NCI-H345 treated with DMSO at 0.1 percent for 48 hours (cell line): ENCODE results near the gene CORO6.
"Not testable (repeated sequence)": the region's sequence is repeated elsewhere in the genome, so short reads cannot be mapped to it uniquely, and the experiment has no call there.

Source experiments
- DNase-seq: peaks from one replicate; lab custom pipeline; 2025; ENCODE audit not compliant: unreplicated experiment; lab: John Stamatoyannopoulos, UW

The CORO6 gene

DNA sequence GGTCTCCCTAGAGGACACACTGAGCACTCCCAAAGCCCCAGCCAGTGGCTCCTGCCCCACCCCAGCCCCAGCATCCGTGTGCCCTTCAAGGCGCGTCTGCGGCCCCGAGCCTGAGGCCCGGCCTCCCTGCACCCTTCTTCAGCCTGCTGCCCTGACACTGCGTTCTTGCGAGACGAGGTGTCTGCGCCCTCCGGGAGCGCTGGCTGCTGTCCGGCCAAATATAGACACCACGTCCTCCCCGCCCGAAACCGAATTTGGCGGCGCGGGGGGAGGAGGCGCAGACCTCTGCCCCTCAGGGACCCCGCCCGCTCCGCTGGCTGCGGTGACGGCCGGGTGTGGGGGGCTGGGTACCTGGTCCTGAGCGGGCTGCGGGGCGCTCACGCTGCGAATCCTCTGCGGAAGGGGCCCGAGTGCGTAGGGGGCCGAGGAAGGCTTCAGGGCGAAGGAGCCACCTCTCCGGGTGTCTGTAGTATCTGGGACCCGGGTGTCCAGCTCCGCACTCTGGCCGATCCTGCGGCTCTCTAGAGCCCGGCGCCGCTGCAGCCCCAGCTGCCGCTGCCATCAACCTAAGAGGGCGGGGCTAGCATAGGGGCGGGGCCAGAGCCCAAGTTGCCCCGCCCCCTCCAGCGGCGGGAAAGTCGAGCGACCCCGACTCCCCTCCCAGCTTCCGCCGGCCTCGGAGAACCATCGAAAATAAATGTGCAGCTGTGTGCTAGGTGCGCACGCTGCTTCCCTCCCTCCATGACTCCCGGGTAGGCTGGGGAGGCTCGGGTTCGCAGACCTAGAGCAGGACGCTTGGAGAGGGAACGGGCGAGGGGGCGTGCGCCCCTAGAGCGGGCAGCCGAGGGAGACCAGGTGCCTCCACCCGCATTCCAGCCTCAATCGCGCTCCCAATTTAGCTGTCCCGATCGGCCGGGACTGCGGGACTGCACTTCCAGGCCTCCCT lies at the start of gene CORO6:
Gene CORO6 (minus strand): TSS at position 576 of the 946 bp plus-strand sequence. CDS start 1,491 bp downstream, outside the sequence.
- DNase-seq, result peak; percentile 28

DNA sequence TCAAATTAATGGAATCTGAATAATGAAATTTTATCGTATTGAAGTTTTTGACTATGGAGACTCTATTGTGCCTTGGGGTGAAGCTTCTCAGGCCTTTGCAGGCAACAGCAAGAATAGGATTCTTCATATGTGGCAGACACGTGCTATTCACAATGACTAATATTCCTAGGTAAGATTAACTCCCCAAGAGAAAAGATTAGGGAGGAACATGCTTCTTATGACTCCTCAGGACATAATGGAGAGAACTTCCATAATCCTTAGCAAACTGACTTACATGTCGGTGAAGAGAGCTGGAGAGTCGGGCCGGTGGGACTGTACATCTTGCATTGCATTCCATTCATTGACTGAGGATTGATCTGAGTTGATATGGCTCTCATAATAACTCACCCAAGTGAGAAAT lies 48.9 kb upstream of the CORO6 start:
- no peak for DNase-seq

DNA sequence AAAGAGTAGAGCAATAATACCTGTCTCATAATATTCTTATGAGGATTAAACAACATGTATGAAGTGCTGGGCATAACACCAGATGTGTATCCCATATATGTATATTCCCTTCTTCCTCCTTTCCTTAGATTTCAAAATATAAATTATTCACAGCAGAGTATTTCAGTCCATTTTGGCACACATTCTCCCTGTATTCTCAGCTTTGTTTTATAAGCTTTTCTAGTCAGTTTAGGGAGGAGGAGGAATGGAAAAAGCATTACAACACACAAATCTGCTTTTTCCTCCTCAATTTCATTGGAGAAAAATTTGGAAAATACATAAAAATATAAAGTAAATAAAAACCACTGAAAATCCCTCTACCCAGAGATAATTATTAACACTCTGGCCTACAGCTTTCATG lies 46.6 kb upstream of the CORO6 start:
- DNase-seq, result no peak

- DNase-seq, result no peak
Observed at GRCh38 chr17:29667969-29668368, 45.3 kb upstream of the CORO6 start.

DNA sequence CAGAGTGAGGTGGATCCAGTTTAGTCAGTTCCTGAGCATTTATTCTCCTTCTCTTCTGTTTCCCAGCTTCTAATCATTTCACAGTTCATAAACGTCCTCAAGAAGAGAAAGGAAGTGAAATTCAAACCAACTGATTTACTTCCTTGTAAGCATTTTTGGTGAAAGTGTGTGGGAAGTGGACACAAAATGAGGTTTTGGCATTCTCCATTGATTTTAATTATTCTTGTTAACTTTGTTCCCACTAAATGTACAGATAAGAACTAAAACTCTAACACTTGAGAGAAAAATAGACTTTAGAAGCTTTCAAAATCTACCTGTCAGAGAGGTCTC lies 42.7 kb upstream of the CORO6 start:
- DNase-seq, result no peak

DNA sequence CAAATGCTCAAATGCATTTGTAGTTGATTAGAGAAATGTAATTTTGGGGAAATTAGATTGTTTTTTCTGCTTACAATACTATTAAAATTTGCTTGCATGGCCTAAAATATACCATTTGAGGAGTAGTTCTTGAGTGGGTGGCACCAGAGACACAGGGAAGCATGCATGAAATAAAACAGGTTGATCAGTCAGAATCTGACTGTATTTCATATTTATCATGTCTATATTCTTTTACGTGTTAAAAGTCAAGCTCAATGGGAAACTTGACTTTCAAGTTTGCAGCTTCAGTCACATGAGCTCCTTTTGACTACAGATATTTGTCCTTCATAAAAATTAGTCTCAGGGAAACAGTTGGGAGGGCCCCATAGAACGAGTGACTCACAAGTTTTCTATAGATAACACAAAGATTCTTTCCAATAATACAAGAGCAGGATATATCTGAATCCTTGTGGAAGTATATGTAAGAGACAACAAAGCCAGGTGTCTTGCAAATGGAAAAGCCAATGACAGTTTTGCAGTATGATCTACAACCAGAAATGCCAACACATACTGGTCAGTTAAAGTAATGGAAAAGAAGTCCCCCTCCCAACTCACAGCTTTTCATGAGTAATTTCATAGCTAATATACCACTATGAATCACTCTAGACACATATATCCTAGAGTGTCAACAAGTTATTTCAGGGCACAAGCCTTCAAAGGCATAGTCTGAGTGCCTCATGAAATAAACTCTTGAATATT lies 42.2 kb upstream of the CORO6 start:
- no peak for DNase-seq

GRCh38 chr17:29663155-29663554 lies 40.4 kb upstream of the CORO6 start:
- no peak for DNase-seq

DNA sequence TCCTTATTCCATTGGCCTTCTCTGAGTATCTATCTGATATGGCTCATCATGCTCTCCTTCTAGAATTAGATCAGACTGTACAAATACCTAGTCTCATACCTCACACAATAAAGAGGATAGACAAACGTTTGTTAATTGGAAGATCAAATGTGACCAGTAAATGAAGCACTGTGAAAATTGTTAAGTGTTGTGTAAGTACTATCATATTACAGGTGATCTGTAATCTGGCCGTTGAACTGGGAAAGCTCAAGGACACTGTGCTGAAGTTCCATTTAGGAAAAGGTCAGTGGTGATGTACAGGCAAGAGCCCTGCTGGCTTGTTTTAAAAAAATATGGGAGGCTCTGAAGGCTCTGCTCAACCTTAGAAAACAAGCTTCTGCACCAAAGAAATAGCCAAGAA lies 38.5 kb upstream of the CORO6 start:
- DNase-seq, result no peak

- no peak for DNase-seq
Observed at GRCh38 chr17:29659155-29659554, 36.4 kb upstream of the CORO6 start.

DNA sequence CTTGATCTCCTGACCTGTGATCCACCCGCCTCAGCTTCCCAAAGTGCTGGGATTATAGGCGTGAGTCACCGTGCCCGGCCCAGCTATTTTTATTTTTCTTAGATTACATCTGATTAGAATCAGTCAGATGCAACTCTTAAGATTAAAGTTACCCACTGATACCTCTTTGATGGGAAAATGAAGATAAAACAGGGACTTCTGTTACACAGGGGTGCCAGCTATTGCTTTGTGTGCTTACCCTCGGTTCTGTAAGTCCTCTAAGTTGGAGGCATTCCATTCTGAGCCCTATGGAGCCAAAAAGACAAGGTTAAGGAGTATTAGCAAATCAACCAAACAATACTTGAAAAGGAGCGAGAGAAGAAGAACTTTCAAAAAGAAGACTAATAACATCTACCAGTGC lies 32.6 kb upstream of the CORO6 start:
- DNase-seq, result no peak

- no peak for DNase-seq
Observed at GRCh38 chr17:29653995-29654714, 31.4 kb upstream of the CORO6 start.

DNA sequence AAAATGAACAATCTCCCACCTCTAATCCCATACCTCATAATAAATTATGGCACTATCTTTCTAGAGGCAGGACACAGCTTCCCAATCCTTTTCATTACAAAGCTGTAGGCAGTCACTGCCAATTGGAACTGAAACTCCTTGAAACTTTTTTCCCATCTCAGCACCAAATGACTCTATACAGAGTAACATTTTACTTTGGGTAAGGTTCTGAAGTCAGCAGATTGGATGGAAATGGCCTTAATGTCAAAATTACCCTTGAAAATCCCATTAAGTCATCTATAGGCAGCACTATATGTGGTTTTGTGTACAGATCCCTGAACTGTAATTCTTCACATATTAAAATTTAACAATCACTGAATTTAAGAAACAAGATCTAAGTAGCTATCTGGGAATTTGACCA lies 30.3 kb upstream of the CORO6 start:
- DNase-seq, result no peak

DNA sequence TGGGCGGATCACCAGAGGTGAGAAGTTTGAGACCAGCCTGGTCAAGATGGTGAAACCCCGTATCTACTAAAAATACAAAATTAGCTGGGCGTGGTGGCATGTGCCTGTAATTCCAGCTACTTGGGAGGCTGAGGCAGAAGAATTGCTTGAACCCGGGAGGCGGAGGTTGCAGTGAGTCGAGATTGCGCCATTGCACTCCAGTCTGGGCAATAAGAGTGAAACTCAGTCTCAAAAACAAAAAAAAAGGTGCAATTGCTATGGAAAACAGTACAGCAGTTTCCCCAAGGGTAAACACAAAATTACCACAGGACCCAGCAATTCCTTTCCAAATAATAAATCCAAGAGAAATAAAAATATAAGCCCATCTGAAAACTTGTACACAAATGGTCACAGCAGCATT lies 29.2 kb upstream of the CORO6 start:
- DNase-seq, result not testable (repeated sequence)

DNA sequence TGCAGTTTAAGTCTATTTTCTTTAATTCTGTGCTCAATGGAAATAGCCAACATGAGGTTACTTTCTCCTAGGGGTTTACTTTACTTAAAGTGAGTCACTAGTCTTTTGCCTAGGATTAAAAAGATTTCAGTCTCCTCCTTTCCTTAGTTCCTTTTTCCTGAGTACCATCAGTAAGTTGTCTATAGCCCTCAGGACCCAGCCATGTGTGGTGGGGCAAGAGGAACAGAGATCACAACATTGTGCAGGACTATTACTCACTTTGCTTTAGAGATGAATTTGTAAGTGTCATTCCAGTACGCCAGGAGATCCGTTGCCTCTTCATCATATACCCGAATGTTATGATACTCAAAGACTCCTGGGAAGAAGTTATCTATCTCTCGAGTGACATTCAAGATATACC lies 27.7 kb upstream of the CORO6 start:
- no peak for DNase-seq

DNA sequence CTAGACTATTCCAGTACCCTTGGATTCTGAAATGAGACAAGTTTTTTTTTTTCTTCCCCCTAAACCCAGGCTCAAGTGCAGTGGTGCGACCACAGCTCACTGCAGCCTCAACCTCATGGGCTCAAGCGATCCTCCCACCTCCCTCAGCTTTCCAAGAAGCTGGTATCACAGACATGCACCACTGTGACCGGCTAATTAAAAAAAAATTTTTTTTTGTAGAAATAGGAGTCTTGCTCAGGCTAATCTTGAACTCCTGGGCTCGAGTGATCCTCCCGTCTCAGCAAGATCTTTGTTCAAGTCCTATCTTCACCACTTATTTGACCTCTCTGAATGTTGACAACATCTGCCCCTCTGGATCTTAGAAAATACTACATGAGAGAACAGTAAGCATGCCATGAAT lies 26.6 kb upstream of the CORO6 start:
- DNase-seq, result no peak

DNA sequence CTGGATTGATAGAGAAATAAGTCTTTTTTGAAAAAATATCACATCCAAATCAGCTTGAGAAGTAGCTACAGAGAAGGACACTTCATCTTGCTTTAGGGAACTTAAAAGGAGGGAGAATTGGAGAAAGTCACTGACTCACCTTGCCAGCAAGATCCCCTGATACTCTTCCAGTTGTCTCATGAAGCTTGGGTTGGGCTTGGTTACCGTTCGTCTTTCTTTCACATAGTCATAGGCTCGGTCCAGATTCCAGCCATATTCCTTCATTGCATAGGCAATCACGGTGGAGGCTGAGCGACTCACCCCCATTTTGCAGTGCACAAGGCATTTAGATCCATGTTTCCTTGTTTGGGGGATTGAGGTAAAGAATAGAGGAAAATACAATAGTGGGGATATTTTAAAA lies 25.3 kb upstream of the CORO6 start:
- no peak for DNase-seq

DNA sequence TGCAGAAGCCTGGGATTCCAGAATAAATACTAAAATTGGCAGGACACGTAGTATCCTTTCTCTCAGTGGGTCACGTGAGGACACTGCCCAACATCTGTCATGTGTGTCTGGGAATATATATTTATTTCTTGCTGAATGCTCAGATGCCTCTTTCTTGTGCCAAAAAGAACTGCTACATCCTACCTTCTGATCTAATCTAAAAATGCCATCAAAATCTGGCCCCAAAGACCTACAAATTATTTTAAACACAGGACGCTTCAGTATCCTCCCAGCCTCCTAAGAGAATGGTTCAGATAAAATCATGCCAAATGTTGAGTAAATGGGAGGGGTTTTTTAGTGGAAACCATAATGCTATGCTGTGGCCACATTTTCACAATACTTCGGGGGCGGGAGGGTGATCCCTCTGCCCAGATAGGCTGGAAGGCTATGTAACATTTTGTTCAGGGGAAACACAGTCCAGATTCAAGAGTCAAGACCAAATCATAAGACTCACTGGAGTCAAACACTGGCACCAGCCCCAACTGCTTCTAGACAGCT lies 22.9 kb upstream of the CORO6 start:
- no peak for DNase-seq

- DNase-seq, result no peak
Observed at GRCh38 chr17:29643817-29644160, 21.1 kb upstream of the CORO6 start.

- DNase-seq, result no peak
Observed at GRCh38 chr17:29642171-29642611, 19.5 kb upstream of the CORO6 start.

GRCh38 chr17:29640981-29641642 lies 18.4 kb upstream of the CORO6 start:
- DNase-seq, result no peak

- no peak for DNase-seq
Observed at GRCh38 chr17:29640413-29640812, 17.7 kb upstream of the CORO6 start.
